Measurements from ENCODE around the gene TCL1A.

DNA sequence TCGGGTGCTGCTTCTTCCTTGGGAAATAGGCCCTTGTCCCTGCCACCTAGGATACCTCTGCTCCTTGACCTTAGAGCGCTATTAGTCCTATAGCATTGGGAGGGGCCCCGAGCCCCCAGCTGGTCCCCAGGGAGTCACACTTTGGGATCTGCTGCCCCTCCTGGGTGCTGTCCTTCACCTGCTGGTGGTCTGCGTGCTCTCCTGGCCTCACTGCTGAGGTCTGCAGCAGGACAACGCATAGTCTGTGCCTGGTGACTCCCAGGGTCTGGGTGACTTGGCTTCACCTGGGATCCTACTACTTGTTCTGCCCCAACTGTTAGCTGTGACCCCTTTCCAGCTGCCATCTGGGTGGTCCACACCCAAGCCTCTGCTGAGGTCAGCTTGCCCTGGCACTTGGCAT lies 18.9 kb downstream of the TCL1A start:
- TF ChIP-seq CTCF (IDR thresholded peaks at IDR 0.05): no peak
- TF ChIP-seq EZH2phosphoT487 (IDR thresholded peaks at IDR 0.05): no peak

All from neural progenitor cell (in vitro differentiated cells).